SK-N-SH (cell line): ENCODE results near the gene COA4.

Experiments
- ELF1 ChIP-seq: IDR thresholded peaks from 2 replicates; pipeline ENCODE4 v1.4.0; 2012
- EP300 ChIP-seq, 2 experiments: IDR thresholded peaks; 2 replicates each; pipeline versions ENCODE4 v1.4.0 to v1.6.1; 2012; ENCODE audit warnings: borderline replicate concordance in 1 of 2, low read depth in 1 of 2, low read length in 1 of 2
- GATA2 ChIP-seq: sonication (generic); formaldehyde crosslinking; IDR thresholded peaks from 2 replicates; pipeline ENCODE4 v1.5.0; 2020; ENCODE audit warnings: mild to moderate bottlenecking, missing genetic modification reagents
- TF ChIP-seq, protein P1 (sequence below): fragments of 200-600 bp; sonication (generic); IDR thresholded peaks from 2 replicates; pipeline ENCODE4 v1.6.1; 2017; ENCODE audit warnings: antibody characterized with exemption, mild to moderate bottlenecking, moderate library complexity
- TF ChIP-seq, protein P2 (sequence below): IDR thresholded peaks from 2 replicates; pipeline ENCODE4; 2012

DNA sequence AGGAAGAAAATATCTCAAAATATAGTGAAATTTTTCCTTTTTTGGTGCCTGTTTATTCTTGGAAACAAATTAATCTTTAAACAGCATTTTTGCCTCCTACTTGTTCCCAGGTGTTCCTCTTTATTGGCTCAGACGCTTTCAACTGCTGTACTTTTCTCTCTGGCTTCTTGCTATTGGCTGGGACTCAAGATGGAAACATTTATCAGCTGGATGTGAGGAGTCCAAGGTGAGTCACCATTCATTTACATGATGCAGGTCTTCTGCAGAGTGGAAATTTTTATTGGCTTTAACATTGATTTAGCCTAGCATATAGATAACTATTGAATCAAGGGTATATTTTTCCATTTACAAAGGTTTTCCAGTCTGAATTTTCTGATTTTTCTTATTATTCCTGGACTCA, 39.8 kb upstream of the COA4 start:
- TF ChIP-seq ELF1 = no peak
- no peak for TF ChIP-seq EP300 (IDR thresholded peaks at IDR 0.05; ENCODE audit: borderline replicate concordance in 1 of 2, low read depth in 1 of 2, low read length in 1 of 2)
- TF ChIP-seq, protein P1, sequence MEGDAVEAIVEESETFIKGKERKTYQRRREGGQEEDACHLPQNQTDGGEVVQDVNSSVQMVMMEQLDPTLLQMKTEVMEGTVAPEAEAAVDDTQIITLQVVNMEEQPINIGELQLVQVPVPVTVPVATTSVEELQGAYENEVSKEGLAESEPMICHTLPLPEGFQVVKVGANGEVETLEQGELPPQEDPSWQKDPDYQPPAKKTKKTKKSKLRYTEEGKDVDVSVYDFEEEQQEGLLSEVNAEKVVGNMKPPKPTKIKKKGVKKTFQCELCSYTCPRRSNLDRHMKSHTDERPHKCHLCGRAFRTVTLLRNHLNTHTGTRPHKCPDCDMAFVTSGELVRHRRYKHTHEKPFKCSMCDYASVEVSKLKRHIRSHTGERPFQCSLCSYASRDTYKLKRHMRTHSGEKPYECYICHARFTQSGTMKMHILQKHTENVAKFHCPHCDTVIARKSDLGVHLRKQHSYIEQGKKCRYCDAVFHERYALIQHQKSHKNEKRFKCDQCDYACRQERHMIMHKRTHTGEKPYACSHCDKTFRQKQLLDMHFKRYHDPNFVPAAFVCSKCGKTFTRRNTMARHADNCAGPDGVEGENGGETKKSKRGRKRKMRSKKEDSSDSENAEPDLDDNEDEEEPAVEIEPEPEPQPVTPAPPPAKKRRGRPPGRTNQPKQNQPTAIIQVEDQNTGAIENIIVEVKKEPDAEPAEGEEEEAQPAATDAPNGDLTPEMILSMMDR = no peak
- TF ChIP-seq, protein P2, sequence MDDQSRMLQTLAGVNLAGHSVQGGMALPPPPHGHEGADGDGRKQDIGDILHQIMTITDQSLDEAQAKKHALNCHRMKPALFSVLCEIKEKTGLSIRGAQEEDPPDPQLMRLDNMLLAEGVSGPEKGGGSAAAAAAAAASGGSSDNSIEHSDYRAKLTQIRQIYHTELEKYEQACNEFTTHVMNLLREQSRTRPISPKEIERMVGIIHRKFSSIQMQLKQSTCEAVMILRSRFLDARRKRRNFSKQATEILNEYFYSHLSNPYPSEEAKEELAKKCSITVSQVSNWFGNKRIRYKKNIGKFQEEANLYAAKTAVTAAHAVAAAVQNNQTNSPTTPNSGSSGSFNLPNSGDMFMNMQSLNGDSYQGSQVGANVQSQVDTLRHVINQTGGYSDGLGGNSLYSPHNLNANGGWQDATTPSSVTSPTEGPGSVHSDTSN = no peak
- no peak for TF ChIP-seq GATA2 (CRISPR knock-in tag)
